HL-60 (cell line): ENCODE measurements around the gene MFAP3.

Experiments used
- DNase-seq, 2 experiments: peaks; one replicate each; pipeline ENCODE4 v3.0.0-alpha.2; 2010 to 2020; ENCODE audit warnings: low read depth in 1 of 2, low spot score in 1 of 2
- H3K27ac ChIP-seq: fragments of 250-450 bp; sonication (Bioruptor Pico); replicated peaks from 2 replicates; pipeline ENCODE4 v1.5.1; 2020; ENCODE audit warnings: mild to moderate bottlenecking, moderate library complexity
- H3K27me3 ChIP-seq: fragments of 250-450 bp; sonication (Bioruptor Pico); 2 replicates; pipeline ENCODE4 v1.5.1; 2021; ENCODE audit warnings: mild to moderate bottlenecking, moderate library complexity; ENCODE audit not compliant: insufficient read depth, poor library complexity, severe bottlenecking
- H3K4me3 ChIP-seq: replicated peaks from 2 replicates; pipeline ENCODE4 v1.5.1; 2011; ENCODE audit warnings: mild to moderate bottlenecking, control low read depth, low read length; ENCODE audit not compliant: insufficient read depth
- CTCF ChIP-seq: IDR thresholded peaks from one replicate; pipeline ENCODE4 v1.5.1; 2011; ENCODE audit warnings: low read length, control low read depth, inconsistent platforms; ENCODE audit not compliant: insufficient read depth
- GABPA ChIP-seq: IDR thresholded peaks from 2 replicates; pipeline ENCODE4 v1.6.1; 2012; ENCODE audit warnings: low read depth
- POLR2AphosphoS5 ChIP-seq: IDR thresholded peaks from 2 replicates; pipeline ENCODE4 v1.6.1; 2012; ENCODE audit warnings: low read depth
- REST ChIP-seq: IDR thresholded peaks from 2 replicates; pipeline ENCODE4 v1.6.1; 2012; ENCODE audit warnings: low read depth; ENCODE audit not compliant: insufficient replicate concordance

The MFAP3 gene

GRCh38 chr5:154103233-154103632 is 64.5 kb downstream of the MFAP3 start:
- Histone ChIP-seq H3K27ac (no peak overlapping the region), H3K27me3 (no peaks in the 10 kb centered on the region), H3K4me3 (no peak overlapping the region)
- no peak for DNase-seq
- TF ChIP-seq CTCF = no peak
- TF ChIP-seq GABPA = no peak
- TF ChIP-seq POLR2AphosphoS5 = no peak
- TF ChIP-seq REST = no peak
